Lower lobe of right lung (tissue), 2 donors: ENCODE data around the gene GSPT1. TPM values are rescaled to one million over a fixed set of nuclear protein-coding genes. Genes with fewer than 3 reads are reported as not detected.
"Not testable (repeated sequence)": the region's sequence is repeated elsewhere in the genome, so short reads cannot be mapped to it uniquely, and the experiment has no call there.

Experiments
- ATAC-seq, 2 donors: fragments of 200-7000 bp; cut with Tn5 transposase; one replicate each; pipeline ENCODE4 v1.9.1; 2020 to 2022; ENCODE audit warnings: mild to moderate bottlenecking in 2 of 2, moderate library complexity in 2 of 2
- DNase-seq: peaks from one replicate; pipeline ENCODE4 v3.0.0-alpha.2; 2020
- H3K27ac ChIP-seq: fragments of 200-600 bp; one replicate; pipeline ENCODE4 v1.8.0; 2022
- H3K27me3 ChIP-seq: fragments of 200-600 bp; one replicate; pipeline ENCODE4 v1.8.0; 2022; ENCODE audit warnings: low read depth
- H3K36me3 ChIP-seq: fragments of 200-600 bp; one replicate; pipeline ENCODE4 v1.8.0; 2022; ENCODE audit warnings: mild to moderate bottlenecking
- H3K4me1 ChIP-seq: fragments of 200-600 bp; one replicate; pipeline ENCODE4 v1.8.0; 2022
- H3K4me3 ChIP-seq: fragments of 200-600 bp; one replicate; pipeline ENCODE4 v1.8.0; 2022; ENCODE audit warnings: mild to moderate bottlenecking
- H3K9me3 ChIP-seq: fragments of 200-600 bp; one replicate; pipeline ENCODE4 v1.8.0; 2022
- CTCF ChIP-seq: fragments of 200-600 bp; IDR thresholded peaks from one replicate; pipeline ENCODE4 v1.8.0; 2022; ENCODE audit warnings: antibody characterized with exemption, mild to moderate bottlenecking
- intact Hi-C: fragments of 100-400 bp; cut with DNase I; formaldehyde crosslinking; loops from one replicate; pipeline ENCODE4 v1.11.0; 2022
- total RNA-seq: library from RNA; stranded (reverse); fragmentation: NEBNext Ultra II Directional; extraction: Animal tissue kit (Norgen Biotek cat#: 25700); gene quantifications from one replicate; pipeline ENCODE4 v1.2.1, GENCODE V29; 2021
- donor health status: DM: no; HTN: yes; CAD: no; lungs with severe emphysema.

Gene GSPT1
- total RNA-seq, 1 donor from 2014 or later = 107 TPM

- DNase-seq (no peak), ATAC-seq (no peak)
- intact Hi-C loops = no loop called here
- Histone ChIP-seq H3K4me3 (no peak overlapping the region), H3K9me3 (no peaks in the 10 kb centered on the region), H3K4me1 (no peaks in the 10 kb centered on the region), H3K27me3 (no peaks in the 10 kb centered on the region), H3K36me3 (no peaks in the 10 kb centered on the region), H3K27ac (no peak overlapping the region)
- no peak for TF ChIP-seq CTCF
Observed at GRCh38 chr16:11956558-11956957, 40.8 kb upstream of the GSPT1 start.

- no peak overlapping the region for H3K27ac ChIP-seq
Observed at GRCh38 chr16:11955713-11956123, 40.0 kb upstream of the GSPT1 start.

GRCh38 chr16:11953576-11953975 is 37.8 kb upstream of the GSPT1 start:
- H3K36me3 ChIP-seq, H3K27ac ChIP-seq, H3K27me3 ChIP-seq, H3K4me1 ChIP-seq, H3K9me3 ChIP-seq, ATAC-seq, H3K4me3 ChIP-seq, DNase-seq, intact Hi-C loops: not testable (repeated sequence)

More at GRCh38 chr16:11955713-11956123, 40.0 kb upstream of the GSPT1 start:
- DNase-seq = no peak
- intact Hi-C loops = no loop called here
- H3K27me3 ChIP-seq = no peaks in the 10 kb centered on the region
- ATAC-seq = no peak
- H3K4me1 ChIP-seq = no peaks in the 10 kb centered on the region
- no peaks in the 10 kb centered on the region for H3K36me3 ChIP-seq
- H3K4me3 ChIP-seq = no peak overlapping the region
- TF ChIP-seq CTCF = no peak
- no peaks in the 10 kb centered on the region for H3K9me3 ChIP-seq

- Histone ChIP-seq H3K36me3 (no peaks in the 10 kb centered on the region), H3K4me1 (no peaks in the 10 kb centered on the region), H3K9me3 (no peaks in the 10 kb centered on the region), H3K27ac (no peak overlapping the region), H3K27me3 (no peaks in the 10 kb centered on the region), H3K4me3 (no peak overlapping the region)
- ATAC-seq = no peak
- TF ChIP-seq CTCF = no peak
- DNase-seq = no peak
- intact Hi-C loops = no loop called here
Observed at GRCh38 chr16:11950388-11950787, 34.6 kb upstream of the GSPT1 start.

GRCh38 chr16:11949527-11949926 is 33.8 kb upstream of the GSPT1 start:
- no peak overlapping the region for H3K4me3 ChIP-seq
- peak; percentile 45 for TF ChIP-seq CTCF
- no peaks in the 10 kb centered on the region for H3K27me3 ChIP-seq
- H3K4me1 ChIP-seq = no peaks in the 10 kb centered on the region
- peak; percentile 63 for DNase-seq
- H3K27ac ChIP-seq = no peak overlapping the region
- intact Hi-C loops = no loop called here
- ATAC-seq = peak; percentile 95 to 98
- no peaks in the 10 kb centered on the region for H3K36me3 ChIP-seq
- no peaks in the 10 kb centered on the region for H3K9me3 ChIP-seq

GRCh38 chr16:11948819-11949218 is 33.1 kb upstream of the GSPT1 start:
- Histone ChIP-seq H3K27ac (no peak overlapping the region), H3K9me3 (no peaks in the 10 kb centered on the region), H3K4me1 (no peaks in the 10 kb centered on the region), H3K27me3 (no peaks in the 10 kb centered on the region), H3K36me3 (no peaks in the 10 kb centered on the region), H3K4me3 (no peak overlapping the region)
- TF ChIP-seq CTCF = no peak
- intact Hi-C loops = no loop called here
- ATAC-seq = no peak
- DNase-seq = no peak
